ENCODE results near the gene RTF2.
"Not testable (repeated sequence)": the region's sequence is repeated elsewhere in the genome, so short reads cannot be mapped to it uniquely, and the experiment has no call there.

The RTF2 gene

GRCh38 chr20:56516631-56517030 lies 48.2 kb downstream of the RTF2 start:
- no peak for TF ChIP-seq CTCF (conservative IDR thresholded peaks at IDR 0.05)

GRCh38 chr20:56517211-56517610 lies 48.8 kb downstream of the RTF2 start:
- TF ChIP-seq CTCF (conservative IDR thresholded peaks at IDR 0.05): no peak
- H3K27ac ChIP-seq: no peak overlapping the region

More at GRCh38 chr20:56516631-56517030, 48.2 kb downstream of the RTF2 start:
- no peak overlapping the region for H3K27ac ChIP-seq

GRCh38 chr20:56517641-56518040 lies 49.2 kb downstream of the RTF2 start:
- H3K27ac ChIP-seq: no peak overlapping the region
- TF ChIP-seq CTCF (conservative IDR thresholded peaks at IDR 0.05): no peak

- no peak for TF ChIP-seq CTCF (conservative IDR thresholded peaks at IDR 0.05)
- H3K27ac ChIP-seq: no peak overlapping the region
These were observed 49.7 kb downstream of the RTF2 start for GRCh38 chr20:56518126-56518525.

GRCh38 chr20:56518721-56519398 lies 50.4 kb downstream of the RTF2 start:
- TF ChIP-seq CTCF (conservative IDR thresholded peaks at IDR 0.05): no peak
- H3K27ac ChIP-seq: no peak overlapping the region

GRCh38 chr20:56519551-56519950 lies 51.1 kb downstream of the RTF2 start:
- TF ChIP-seq CTCF (conservative IDR thresholded peaks at IDR 0.05): no peak
- no peak overlapping the region for H3K27ac ChIP-seq

- TF ChIP-seq CTCF (conservative IDR thresholded peaks at IDR 0.05): no peak
- no peak overlapping the region for H3K27ac ChIP-seq
These were observed 51.8 kb downstream of the RTF2 start for GRCh38 chr20:56520180-56520579.

GRCh38 chr20:56520746-56521354 lies 52.4 kb downstream of the RTF2 start:
- not testable (repeated sequence) for H3K27ac ChIP-seq
